ENCODE results near the gene PCCA.
"Not testable (repeated sequence)": the region's sequence is repeated elsewhere in the genome, so short reads cannot be mapped to it uniquely, and the experiment has no call there.

The PCCA gene

DNA sequence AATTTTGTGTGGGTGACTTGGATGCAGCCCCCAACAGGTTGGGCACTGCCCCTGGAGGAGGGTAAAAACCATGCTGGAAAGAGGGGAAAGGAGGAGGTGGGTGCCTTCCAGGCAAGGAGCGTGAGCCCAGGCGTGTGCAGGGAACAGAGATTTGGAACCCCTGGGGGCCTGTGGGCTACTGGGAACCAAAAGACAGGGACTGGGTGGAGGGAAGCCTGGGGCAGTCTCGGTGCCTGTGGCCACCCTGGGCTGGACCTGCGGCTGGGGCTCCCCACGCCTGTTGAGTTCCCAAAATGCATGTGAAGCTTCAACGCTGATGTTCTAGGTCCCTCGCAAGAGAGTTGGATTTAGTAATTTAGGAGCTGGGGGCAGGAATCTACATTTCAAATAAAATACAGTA, 474.9 kb downstream of the PCCA start:
- Histone ChIP-seq H3K27me3 (ENCODE audit: insufficient read depth, insufficient read length) (no peaks in the 10 kb centered on the region), H3K9me3 (ENCODE audit: insufficient read depth, low read length) (peaks cover 26% of the 10 kb centered on the region; the same call in 1 of the 2 replicates), H3K9ac (ENCODE audit: insufficient read length, low read depth) (no peak overlapping the region), H3K4me1 (ENCODE audit: insufficient read depth, insufficient read length) (no peaks in the 10 kb centered on the region), H3K36me3 (ENCODE audit: insufficient read depth, insufficient read length, low read length) (no peaks in the 10 kb centered on the region), H3K4me3 (ENCODE audit: insufficient read length, low read depth) (no peak overlapping the region)
- TF ChIP-seq ZNF274 (IDR thresholded peaks at IDR 0.05; ENCODE audit: low read depth, low read length) (no peak), YY1 (IDR thresholded peaks at IDR 0.05; ENCODE audit: insufficient read depth, insufficient read length) (no peak), SUZ12 (IDR thresholded peaks at IDR 0.05; ENCODE audit: extremely low read depth, insufficient read depth, insufficient read length) (no peak)
- no peak for DNase-seq (ENCODE audit: low read depth, low spot score)

DNA sequence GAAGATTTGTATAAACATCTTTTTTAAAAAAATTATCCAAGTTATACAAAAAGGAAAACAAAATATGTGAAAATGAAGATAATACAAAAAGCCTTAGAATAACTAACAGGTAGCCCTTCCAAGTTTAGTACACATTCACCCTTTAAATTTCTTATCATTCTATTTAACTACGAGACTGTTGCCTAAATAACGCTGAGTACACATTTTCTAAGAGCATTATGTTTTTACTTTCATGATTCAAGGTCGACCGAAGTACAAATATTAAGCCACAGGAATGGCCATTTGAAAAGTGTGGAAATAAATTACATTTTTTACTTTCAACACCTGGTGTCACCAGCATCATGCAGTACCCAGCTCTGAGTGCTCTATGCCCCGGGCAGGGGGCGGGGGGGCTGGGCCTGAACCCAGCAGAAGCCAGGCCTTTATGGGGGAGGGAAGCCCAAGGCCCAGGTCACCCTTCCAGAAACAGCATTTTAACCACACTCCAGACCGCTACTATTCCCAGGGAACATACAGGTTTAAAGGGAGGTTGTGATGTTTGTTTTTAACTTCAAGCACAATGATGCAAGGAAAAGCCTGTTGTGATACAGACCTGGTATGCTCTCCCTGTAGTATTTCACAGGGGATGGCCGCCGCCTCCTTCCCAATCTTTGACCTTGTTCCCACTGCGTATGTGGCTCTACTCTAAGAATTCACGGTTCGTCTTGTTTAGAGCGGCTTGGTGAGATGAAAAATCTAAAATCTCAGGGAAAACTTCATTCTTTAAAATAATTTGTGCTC, 475.7 kb downstream of the PCCA start:
- no peak overlapping the region for H3K4me3 ChIP-seq (ENCODE audit: insufficient read length, low read depth)
- no peak for DNase-seq (ENCODE audit: low read depth, low spot score)
- H3K4me1 ChIP-seq (ENCODE audit: insufficient read depth, insufficient read length), result no peaks in the 10 kb centered on the region
- H3K27me3 ChIP-seq (ENCODE audit: insufficient read depth, insufficient read length), result no peaks in the 10 kb centered on the region
- no peaks in the 10 kb centered on the region for H3K36me3 ChIP-seq (ENCODE audit: insufficient read depth, insufficient read length, low read length)
- no peak for TF ChIP-seq ZNF274 (IDR thresholded peaks at IDR 0.05; ENCODE audit: low read depth, low read length)
- no peak for TF ChIP-seq SUZ12 (IDR thresholded peaks at IDR 0.05; ENCODE audit: extremely low read depth, insufficient read depth, insufficient read length)
- no peak for TF ChIP-seq YY1 (IDR thresholded peaks at IDR 0.05; ENCODE audit: insufficient read depth, insufficient read length)
- H3K9me3 ChIP-seq (ENCODE audit: insufficient read depth, low read length), result peaks cover 32% of the 10 kb centered on the region; the same call in 1 of the 2 replicates
- H3K9ac ChIP-seq (ENCODE audit: insufficient read length, low read depth), result no peak overlapping the region

DNA sequence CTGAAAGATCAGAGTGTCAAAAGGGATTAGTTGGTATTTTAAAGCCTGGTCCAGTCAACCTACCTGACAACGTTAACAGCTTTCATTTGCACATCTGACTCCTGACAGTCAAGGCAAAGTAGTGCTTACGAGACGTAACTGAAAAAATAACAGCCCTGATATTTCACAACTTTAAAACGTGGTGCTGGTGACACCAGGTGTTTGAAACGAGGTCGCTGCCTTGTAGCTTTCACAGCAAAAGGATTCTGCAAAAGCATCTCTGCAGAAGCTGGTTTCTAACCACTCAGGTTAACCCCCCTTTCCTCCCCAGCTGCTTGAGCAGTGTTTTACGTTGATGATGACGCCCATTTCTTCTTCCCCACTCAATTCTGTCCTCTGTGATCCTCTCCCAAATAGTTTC, 476.4 kb downstream of the PCCA start:
- no peak for DNase-seq (ENCODE audit: low read depth, low spot score)
- no peak for TF ChIP-seq SUZ12 (IDR thresholded peaks at IDR 0.05; ENCODE audit: extremely low read depth, insufficient read depth, insufficient read length)
- no peak for TF ChIP-seq YY1 (IDR thresholded peaks at IDR 0.05; ENCODE audit: insufficient read depth, insufficient read length)
- no peak for TF ChIP-seq ZNF274 (IDR thresholded peaks at IDR 0.05; ENCODE audit: low read depth, low read length)
- no peaks in the 10 kb centered on the region for H3K4me1 ChIP-seq (ENCODE audit: insufficient read depth, insufficient read length)
- no peaks in the 10 kb centered on the region for H3K27me3 ChIP-seq (ENCODE audit: insufficient read depth, insufficient read length)
- H3K36me3 ChIP-seq (ENCODE audit: insufficient read depth, insufficient read length, low read length), result no peaks in the 10 kb centered on the region
- H3K9ac ChIP-seq (ENCODE audit: insufficient read length, low read depth), result no peak overlapping the region
- H3K9me3 ChIP-seq (ENCODE audit: insufficient read depth, low read length), result peaks cover 32% of the 10 kb centered on the region; the same call in 1 of the 2 replicates
- no peak overlapping the region for H3K4me3 ChIP-seq (ENCODE audit: insufficient read length, low read depth)

- Histone ChIP-seq H3K36me3 (ENCODE audit: insufficient read depth, insufficient read length, low read length) (no peaks in the 10 kb centered on the region), H3K27me3 (ENCODE audit: insufficient read depth, insufficient read length) (no peaks in the 10 kb centered on the region), H3K9ac (ENCODE audit: insufficient read length, low read depth) (no peak overlapping the region), H3K4me3 (ENCODE audit: insufficient read length, low read depth) (no peak overlapping the region), H3K4me1 (ENCODE audit: insufficient read depth, insufficient read length) (no peaks in the 10 kb centered on the region), H3K9me3 (ENCODE audit: insufficient read depth, low read length) (peaks cover 32% of the 10 kb centered on the region; the same call in 1 of the 2 replicates)
- TF ChIP-seq ZNF274 (IDR thresholded peaks at IDR 0.05; ENCODE audit: low read depth, low read length), result no peak
- no peak for TF ChIP-seq YY1 (IDR thresholded peaks at IDR 0.05; ENCODE audit: insufficient read depth, insufficient read length)
- TF ChIP-seq SUZ12 (IDR thresholded peaks at IDR 0.05; ENCODE audit: extremely low read depth, insufficient read depth, insufficient read length), result no peak
- no peak for DNase-seq (ENCODE audit: low read depth, low spot score)
Observed at GRCh38 chr13:100566543-100566942, 477.6 kb downstream of the PCCA start.

DNA sequence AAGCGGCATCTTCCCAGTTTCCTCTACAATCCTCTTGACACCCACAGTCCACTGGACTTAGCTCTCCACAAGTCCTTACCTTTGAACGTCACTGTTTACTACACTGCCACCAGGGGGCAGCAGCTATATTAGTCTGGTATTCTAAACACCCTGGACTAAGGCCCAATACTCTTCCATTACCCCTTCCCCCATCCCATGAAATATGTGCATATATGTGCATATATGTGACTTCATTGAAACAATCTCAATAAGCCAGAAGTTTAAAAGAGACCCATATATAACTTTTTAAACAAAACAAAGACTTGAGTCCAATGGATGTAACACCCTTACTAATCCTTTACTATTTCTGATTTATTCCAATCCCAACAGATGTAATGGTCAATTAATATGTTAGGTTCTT, 484.2 kb downstream of the PCCA start:
- peak; percentile 83 for DNase-seq (ENCODE audit: low read depth, low spot score)
- Histone ChIP-seq H3K4me3 (ENCODE audit: insufficient read length, low read depth) (no peak overlapping the region), H3K36me3 (ENCODE audit: insufficient read depth, insufficient read length, low read length) (no peaks in the 10 kb centered on the region), H3K9me3 (ENCODE audit: insufficient read depth, low read length) (peaks cover 13% of the 10 kb centered on the region; the same call in 1 of the 2 replicates), H3K27me3 (ENCODE audit: insufficient read depth, insufficient read length) (no peaks in the 10 kb centered on the region), H3K4me1 (ENCODE audit: insufficient read depth, insufficient read length) (no peaks in the 10 kb centered on the region), H3K9ac (ENCODE audit: insufficient read length, low read depth) (no peak overlapping the region)
- TF ChIP-seq YY1 (IDR thresholded peaks at IDR 0.05; ENCODE audit: insufficient read depth, insufficient read length) (no peak), ZNF274 (IDR thresholded peaks at IDR 0.05; ENCODE audit: low read depth, low read length) (no peak), SUZ12 (IDR thresholded peaks at IDR 0.05; ENCODE audit: extremely low read depth, insufficient read depth, insufficient read length) (no peak)

DNA sequence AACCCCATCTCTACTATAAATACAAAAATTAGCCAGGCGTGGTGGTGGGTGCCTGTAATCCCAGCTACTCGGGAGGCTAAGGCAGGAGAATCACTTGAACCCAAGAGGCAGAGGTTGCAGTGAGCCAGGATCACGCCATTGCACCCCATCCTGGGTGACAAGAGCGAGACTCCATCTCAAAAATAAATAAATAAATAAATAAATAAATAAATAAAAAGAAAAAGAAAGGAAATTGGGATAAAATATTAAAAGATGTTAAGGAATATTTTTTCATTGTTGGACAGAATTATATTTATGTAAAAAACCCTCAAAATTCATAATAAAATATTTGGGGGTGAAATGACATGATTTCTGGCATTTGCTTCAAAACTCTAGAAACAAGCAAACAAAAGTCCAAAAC, 488.3 kb downstream of the PCCA start:
- not testable (repeated sequence) for H3K9ac ChIP-seq (ENCODE audit: insufficient read length, low read depth); H3K4me1 ChIP-seq (ENCODE audit: insufficient read depth, insufficient read length); DNase-seq (ENCODE audit: low read depth, low spot score); H3K9me3 ChIP-seq (ENCODE audit: insufficient read depth, low read length); H3K4me3 ChIP-seq (ENCODE audit: insufficient read length, low read depth); H3K36me3 ChIP-seq (ENCODE audit: insufficient read depth, insufficient read length, low read length); H3K27me3 ChIP-seq (ENCODE audit: insufficient read depth, insufficient read length)
